Aorta (tissue), 5 donors: ENCODE results near the gene MPST. TPM values are rescaled to one million over a fixed set of nuclear protein-coding genes. Genes with fewer than 3 reads are reported as not detected.
A peak's percentile ranks its signal among the peaks of the same experiment; 100 is the strongest.

ENCODE experiments used
- ATAC-seq: fragments of 200-7000 bp; cut with Tn5 transposase; one replicate; pipeline ENCODE4 v1.9.1; 2022; ENCODE audit warnings: moderate library complexity; ENCODE audit not compliant: low FRiP score
- DNase-seq, 2 donors: peaks; one replicate each; pipeline ENCODE4 v3.0.0-alpha.2; 2020
- H3K27ac ChIP-seq, 2 donors: one replicate each; pipeline ENCODE4 v1.5.1; 2013; ENCODE audit warnings: low read length in 2 of 2, mild to moderate bottlenecking in 2 of 2, moderate library complexity in 2 of 2, control low read depth in 1 of 2, inconsistent platforms in 1 of 2, low read depth in 1 of 2
- H3K27me3 ChIP-seq, 2 donors: one replicate each; pipeline ENCODE4 v1.6.1; 2013; ENCODE audit warnings: control low read depth in 1 of 2, low read length in 1 of 2, mild to moderate bottlenecking in 1 of 2, moderate library complexity in 1 of 2; ENCODE audit not compliant: insufficient read depth in 2 of 2, control insufficient read depth in 1 of 2
- H3K36me3 ChIP-seq, 2 donors: one replicate each; pipeline ENCODE4 v1.6.1; 2013; ENCODE audit warnings: control low read depth in 1 of 2, low read length in 1 of 2, mild to moderate bottlenecking in 1 of 2; ENCODE audit not compliant: insufficient read depth in 2 of 2, control insufficient read depth in 1 of 2
- H3K4me1 ChIP-seq, 2 donors: one replicate each; pipeline ENCODE4 v1.6.1; 2013; ENCODE audit warnings: low read length in 2 of 2, control low read depth in 1 of 2, mild to moderate bottlenecking in 1 of 2, moderate library complexity in 1 of 2; ENCODE audit not compliant: insufficient read depth in 2 of 2, control insufficient read depth in 1 of 2
- H3K4me3 ChIP-seq, 2 donors: one replicate each; pipeline ENCODE4 v1.5.1; 2013; ENCODE audit warnings: low read length in 2 of 2, control low read depth in 1 of 2, mild to moderate bottlenecking in 1 of 2
- H3K9me3 ChIP-seq: one replicate; pipeline ENCODE4 v1.6.1; 2013; ENCODE audit warnings: mild to moderate bottlenecking, low read length; ENCODE audit not compliant: control insufficient read depth
- WGBS, 2 donors: extraction: QIAGEN DNeasy Blood & Tissue Kit; methylation state at CpG; one replicate each; pipeline ENCODE4 v1.1.7; 2013; 5-methylcytosine and 5-hydroxymethylcytosine counted together
- intact Hi-C, 2 donors: fragments of 100-400 bp; cut with DNase I; formaldehyde crosslinking; loops; one replicate each; pipeline versions ENCODE4 v1.14.2 to v1.15.0; 2022
- polyA plus RNA-seq, 2 donors: library from polyadenylated mRNA; stranded (reverse); fragments of 200-250 nt; gene quantifications; one replicate each; pipeline ENCODE4 v1.2.3, GENCODE V29; 2013
- total RNA-seq, 2 donors: library from RNA; stranded (reverse); fragmentation: NEBNext Ultra II Directional; extraction: Animal tissue kit (Norgen Biotek cat#: 25700); gene quantifications; one replicate each; pipeline ENCODE4 v1.2.1, GENCODE V29; 2021
- donor health status: healthy with polysubstance abuse.
- donor health status: Bipolar disorder and iron deficiency.
- donor health status: DM: no; HTN: no; CAD: no.
- donor health status: DM: no; HTN: no; CAD: no.
- donor health status: DM: yes; HTN: yes; CAD: no.

MPST gene
- total and polyA plus RNA-seq, 4 donors = 30.8 to 102 (median 46.8) TPM

- Histone ChIP-seq H3K9me3 (no peaks in the 10 kb centered on the region), H3K27me3 (no peaks in the 10 kb centered on the region), H3K27ac (no peak overlapping the region), H3K4me1 (peaks cover 0 to 3% of the 10 kb centered on the region in 2 donors), H3K4me3 (no peak overlapping the region), H3K36me3 (no peaks in the 10 kb centered on the region)
- DNase-seq (peak in 1 of 2 donors; percentile 54), ATAC-seq (no peak)
- WGBS, 2 donors = 71 to 72% methylated on average over 10 of the region's 10 CpGs
- intact Hi-C loops = no loop called here
Measured at GRCh38 chr22:37017356-37017755, 2.2 kb upstream of the MPST start.

DNA sequence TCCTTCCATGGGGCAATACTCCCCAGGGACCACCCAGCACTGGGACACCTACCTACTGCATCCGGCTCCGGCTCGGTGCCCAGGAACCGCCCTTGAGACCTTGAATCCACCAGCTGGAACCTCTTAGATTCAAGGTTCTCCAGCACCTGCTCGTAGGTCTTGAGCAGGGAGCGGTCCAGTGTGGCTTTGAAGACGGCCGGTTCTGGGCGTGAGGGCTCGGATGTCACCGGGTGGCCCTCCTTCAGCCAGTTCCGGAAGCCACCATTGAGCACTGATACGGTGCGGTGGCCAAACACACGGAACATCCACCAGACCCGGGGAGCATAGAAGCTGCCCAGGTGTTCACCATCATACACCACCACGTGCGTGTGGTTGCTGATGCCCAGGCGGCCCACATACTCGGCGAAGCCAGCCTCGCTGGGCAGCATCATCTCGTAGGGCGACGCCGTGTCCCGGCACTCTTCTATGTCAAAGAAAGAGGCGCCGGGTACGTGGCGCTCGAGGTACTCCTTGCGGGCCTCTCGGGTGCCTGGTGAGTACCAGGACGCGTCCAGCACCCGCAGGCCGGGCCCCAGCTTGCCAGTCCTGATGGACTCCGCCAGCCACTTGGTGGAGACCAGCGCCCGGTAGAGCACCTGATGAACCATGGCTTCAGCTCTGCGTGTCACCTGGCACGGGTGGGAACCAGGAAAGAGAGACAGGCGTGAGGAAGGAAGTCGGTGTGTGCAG, 1.3 kb upstream of the MPST start:
- Histone ChIP-seq H3K4me3 (peak overlapping the region in 1 of 2 donors; percentile 94), H3K36me3 (no peaks in the 10 kb centered on the region), H3K27ac (no peak overlapping the region), H3K9me3 (no peaks in the 10 kb centered on the region), H3K27me3 (no peaks in the 10 kb centered on the region), H3K4me1 (peaks cover 0 to 3% of the 10 kb centered on the region in 2 donors)
- no peak for ATAC-seq
- intact Hi-C loops = loop anchor here in 1 of 2 donors (2.0 kb wide), 1 partner anchor 39 kb away; no protein-coding TSS in a partner anchor
- DNase-seq = peak in 1 of 2 donors; percentile 79
- 68 to 75% methylated on average over 45 of the region's 45 CpGs for WGBS, 2 donors

DNA sequence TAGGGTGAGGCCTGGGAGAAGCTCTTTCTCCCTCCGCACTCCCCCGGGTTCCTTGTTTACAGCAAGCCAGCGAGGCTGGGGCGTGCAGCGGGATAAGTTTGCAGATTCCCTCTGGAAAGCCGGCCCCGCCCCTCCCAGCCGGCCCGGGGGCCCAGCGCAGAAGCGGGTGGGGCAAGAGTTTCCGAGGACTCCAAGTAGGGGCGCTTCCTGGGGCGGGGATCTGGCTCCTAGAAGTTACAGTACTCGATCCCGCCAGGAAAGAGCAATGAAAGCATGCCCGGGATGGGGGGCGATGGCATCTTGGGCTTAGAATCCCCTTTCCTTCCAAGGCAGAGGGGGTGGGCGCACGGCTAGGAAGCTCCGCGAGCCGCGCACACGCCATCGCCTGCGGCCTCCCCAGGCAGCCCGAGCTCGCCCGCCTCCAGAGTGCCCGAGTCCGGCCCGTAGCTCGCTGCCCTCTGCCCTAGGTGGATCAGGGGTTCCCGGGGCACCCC, 680 bp upstream of the MPST start:
- WGBS, 2 donors = 0 to 1% methylated on average over 32 to 35 of the region's 35 CpGs

DNA sequence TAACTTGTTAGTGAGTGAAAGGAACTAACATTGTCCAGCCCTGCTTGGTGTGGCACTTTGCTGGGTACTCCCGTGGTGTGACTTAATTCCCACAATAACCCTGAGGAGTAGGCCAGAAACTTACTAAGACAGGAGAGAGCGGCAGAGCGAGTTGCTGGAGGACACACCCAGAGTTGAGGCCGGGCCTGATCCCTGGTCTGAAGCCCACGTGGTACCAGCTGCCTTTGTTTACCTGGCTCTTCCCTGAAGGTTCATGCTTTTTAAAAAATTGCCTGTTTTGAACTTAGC, 594 bp downstream of the MPST start:
- peak overlapping the region in 1 of 2 donors; percentile 9 for H3K27ac ChIP-seq
- no peaks in the 10 kb centered on the region for H3K27me3 ChIP-seq
- H3K4me3 ChIP-seq = peak overlapping the region; percentile 93 to 94
- H3K36me3 ChIP-seq = no peaks in the 10 kb centered on the region
- H3K4me1 ChIP-seq = peaks cover 0 to 3% of the 10 kb centered on the region in 2 donors
- intact Hi-C loops = no loop called here
- 0 to 1% methylated on average over 5 of the region's 5 CpGs for WGBS, 2 donors
- DNase-seq (peak in 1 of 2 donors; percentile 69), ATAC-seq (peak; percentile 45)
- no peaks in the 10 kb centered on the region for H3K9me3 ChIP-seq

More for the DNA sequence above, 680 bp upstream of the MPST start:
- peak; percentile 77 to 87 for DNase-seq
- H3K27me3 ChIP-seq = no peaks in the 10 kb centered on the region
- intact Hi-C loops = loop anchor here in 1 of 2 donors (2.0 kb wide), 1 partner anchor 40 kb away; no protein-coding TSS in a partner anchor
- peaks cover 0 to 3% of the 10 kb centered on the region in 2 donors for H3K4me1 ChIP-seq
- H3K36me3 ChIP-seq = no peaks in the 10 kb centered on the region
- H3K4me3 ChIP-seq = peak overlapping the region; percentile 93 to 94
- no peaks in the 10 kb centered on the region for H3K9me3 ChIP-seq
- H3K27ac ChIP-seq = peak overlapping the region; percentile 36 to 66
- ATAC-seq = peak; percentile 58

DNA sequence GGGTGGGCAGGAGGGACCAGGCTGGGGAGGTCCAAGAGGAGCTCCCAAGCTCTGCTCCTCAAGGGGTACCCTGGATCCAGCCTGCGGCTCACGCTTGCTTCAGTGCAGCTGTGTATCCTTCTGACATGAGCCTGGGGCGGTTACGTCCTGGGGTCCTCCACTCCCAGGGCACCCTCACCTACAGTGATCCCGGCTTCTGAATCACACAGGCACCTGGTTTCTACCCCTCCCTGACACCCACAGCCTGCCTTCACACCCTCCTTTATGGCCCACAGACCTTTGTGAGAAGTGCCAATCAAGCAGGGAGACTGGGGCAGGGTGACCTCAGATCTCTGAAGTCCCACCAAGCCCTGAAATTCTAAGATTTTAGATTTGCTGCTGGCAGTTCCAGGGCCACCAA, 1.5 kb downstream of the MPST start:
- DNase-seq (no peak), ATAC-seq (no peak)
- WGBS, 2 donors = 87 to 93% methylated on average over 5 of the region's 5 CpGs
- intact Hi-C loops = no loop called here
- Histone ChIP-seq H3K27ac (no peak overlapping the region), H3K9me3 (no peaks in the 10 kb centered on the region), H3K36me3 (no peaks in the 10 kb centered on the region), H3K27me3 (no peaks in the 10 kb centered on the region), H3K4me1 (peaks cover 0 to 3% of the 10 kb centered on the region in 2 donors), H3K4me3 (no peak overlapping the region)

DNA sequence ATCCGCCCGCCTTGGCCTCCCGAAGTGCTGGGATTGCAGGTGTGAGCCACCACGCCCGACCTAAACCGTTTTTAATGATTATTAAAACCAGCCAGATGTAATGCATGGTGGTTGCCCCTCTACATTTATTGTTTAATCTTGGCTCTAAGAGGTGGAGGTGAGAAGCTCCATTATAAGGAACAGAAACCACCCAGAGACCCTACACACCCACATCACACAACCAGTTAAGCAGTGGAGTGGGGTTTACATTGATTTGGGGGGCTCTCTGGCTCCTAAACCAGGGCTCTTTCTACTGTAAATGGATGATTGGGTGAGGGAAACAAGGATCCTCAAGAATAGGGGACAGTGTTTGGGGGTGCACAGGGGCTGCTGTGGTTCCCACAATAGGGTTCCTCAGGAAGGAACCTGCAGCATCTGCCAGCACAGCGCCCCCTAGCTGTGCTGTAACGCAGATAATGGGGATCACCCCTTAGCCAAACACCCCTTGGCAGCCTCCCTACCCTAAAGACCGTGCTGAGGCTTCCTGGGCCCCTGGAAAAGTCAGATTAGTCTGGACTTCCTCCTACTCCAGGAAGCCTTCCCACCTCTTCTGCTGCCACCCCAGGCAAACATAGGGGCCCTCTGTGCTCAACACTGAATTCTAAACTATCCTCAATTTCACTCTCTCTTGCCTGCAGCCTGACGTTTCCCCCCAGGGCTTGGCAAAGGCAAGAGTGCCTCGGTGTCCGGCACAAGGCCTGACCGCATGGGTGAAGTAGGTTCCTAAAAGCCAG, 2.4 kb downstream of the MPST start:
- WGBS, 2 donors = 66 to 67% methylated on average over 13 of the region's 13 CpGs
- Histone ChIP-seq H3K27ac (no peak overlapping the region), H3K27me3 (no peaks in the 10 kb centered on the region), H3K36me3 (no peaks in the 10 kb centered on the region), H3K9me3 (no peaks in the 10 kb centered on the region), H3K4me1 (peaks cover 0 to 3% of the 10 kb centered on the region in 2 donors), H3K4me3 (no peak overlapping the region)
- intact Hi-C loops = no loop called here
- DNase-seq (no peak), ATAC-seq (no peak)

DNA sequence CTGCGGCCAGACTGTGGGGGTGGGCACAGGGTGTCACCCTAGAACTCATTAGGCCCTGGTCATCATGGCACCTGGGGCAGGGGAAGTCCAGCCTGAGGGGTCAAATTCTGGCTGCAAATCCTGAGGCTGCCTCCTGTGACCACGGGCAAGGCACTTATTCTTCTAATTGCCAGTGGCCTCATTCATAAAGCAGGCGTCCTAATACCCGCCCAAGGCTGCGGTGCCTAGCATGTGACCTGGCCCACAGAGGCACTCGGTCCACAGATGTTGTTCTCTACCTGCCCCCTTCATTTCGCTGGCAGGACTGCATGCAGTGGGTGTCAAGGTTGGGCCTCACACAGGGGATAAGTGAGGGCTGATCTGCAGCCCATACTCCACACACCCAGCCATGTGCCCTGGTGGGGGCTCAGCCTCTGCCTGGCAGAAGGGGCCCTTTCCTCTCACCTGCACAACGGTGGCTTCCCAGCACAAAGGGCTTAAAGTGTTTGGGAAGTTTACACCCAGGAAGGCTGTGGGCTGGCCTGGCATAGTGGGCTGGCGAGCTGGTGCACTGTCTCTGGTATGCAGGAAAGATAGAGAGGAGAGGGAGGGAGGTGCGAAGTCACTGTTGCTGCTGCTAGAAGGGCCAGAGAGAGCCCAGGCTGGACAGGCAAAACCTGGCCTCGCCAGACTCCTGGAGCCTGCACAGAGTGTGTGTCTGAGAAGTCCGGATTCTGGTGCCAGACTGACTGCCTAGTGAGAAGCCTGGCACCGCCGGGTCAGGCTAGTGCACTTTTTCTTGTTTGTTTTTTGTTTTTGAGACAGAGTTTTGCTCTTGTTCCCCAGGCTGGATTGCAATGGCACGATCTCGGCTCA, 3.2 kb downstream of the MPST start:
- 45 to 49% methylated on average over 16 of the region's 16 CpGs for WGBS, 2 donors
- no peak for DNase-seq
- peaks cover 0 to 3% of the 10 kb centered on the region in 2 donors for H3K36me3 ChIP-seq

GRCh38 chr22:37023743-37024338, 4.3 kb downstream of the MPST start:
- DNase-seq = no peak
- H3K4me3 ChIP-seq = no peak overlapping the region
- intact Hi-C loops = no loop called here
- H3K36me3 ChIP-seq = peaks cover 0 to 4% of the 10 kb centered on the region in 2 donors
- WGBS, 2 donors = 89 to 90% methylated on average over 34 of the region's 34 CpGs
- no peaks in the 10 kb centered on the region for H3K27me3 ChIP-seq
- ATAC-seq = no peak
- H3K27ac ChIP-seq = no peak overlapping the region
- H3K4me1 ChIP-seq = no peaks in the 10 kb centered on the region
- no peaks in the 10 kb centered on the region for H3K9me3 ChIP-seq

More for the DNA sequence above, 3.2 kb downstream of the MPST start:
- H3K4me3 ChIP-seq = no peak overlapping the region
- ATAC-seq = no peak
- no peaks in the 10 kb centered on the region for H3K9me3 ChIP-seq
- peaks cover 0 to 3% of the 10 kb centered on the region in 2 donors for H3K4me1 ChIP-seq
- H3K27me3 ChIP-seq = no peaks in the 10 kb centered on the region
- intact Hi-C loops = no loop called here
- H3K27ac ChIP-seq = no peak overlapping the region
